ENCODE data around the gene PTPRO.

GRCh38 chr12:15404485-15404884 lies 82.2 kb downstream of the PTPRO start:
- TF ChIP-seq CTCF (IDR thresholded peaks at IDR 0.05) (no peak), ZFX (IDR thresholded peaks at IDR 0.05; ENCODE audit: borderline replicate concordance) (no peak)
